ENCODE measurements around the gene CSNK2B.

DNA sequence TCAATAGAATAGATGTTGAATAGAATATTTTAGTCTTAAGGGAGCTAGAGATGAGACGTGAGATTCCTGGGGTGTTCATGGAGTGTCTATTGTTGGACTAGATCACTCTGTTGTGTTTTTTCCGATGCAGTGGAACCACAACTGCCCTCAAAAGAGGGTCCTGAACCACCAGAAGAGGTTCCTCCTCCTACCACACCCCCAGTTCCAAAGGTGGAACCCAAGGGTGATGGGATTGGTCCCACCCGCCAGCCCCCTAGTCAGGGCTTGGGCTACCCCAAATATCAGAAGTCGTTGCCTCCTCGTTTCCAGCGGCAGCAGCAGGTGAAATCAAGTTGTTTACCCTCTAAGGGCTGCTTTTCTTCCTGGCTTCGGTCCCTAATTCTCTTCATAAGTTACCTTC is 36.9 kb upstream of the CSNK2B start:
- TF ChIP-seq, protein P1, sequence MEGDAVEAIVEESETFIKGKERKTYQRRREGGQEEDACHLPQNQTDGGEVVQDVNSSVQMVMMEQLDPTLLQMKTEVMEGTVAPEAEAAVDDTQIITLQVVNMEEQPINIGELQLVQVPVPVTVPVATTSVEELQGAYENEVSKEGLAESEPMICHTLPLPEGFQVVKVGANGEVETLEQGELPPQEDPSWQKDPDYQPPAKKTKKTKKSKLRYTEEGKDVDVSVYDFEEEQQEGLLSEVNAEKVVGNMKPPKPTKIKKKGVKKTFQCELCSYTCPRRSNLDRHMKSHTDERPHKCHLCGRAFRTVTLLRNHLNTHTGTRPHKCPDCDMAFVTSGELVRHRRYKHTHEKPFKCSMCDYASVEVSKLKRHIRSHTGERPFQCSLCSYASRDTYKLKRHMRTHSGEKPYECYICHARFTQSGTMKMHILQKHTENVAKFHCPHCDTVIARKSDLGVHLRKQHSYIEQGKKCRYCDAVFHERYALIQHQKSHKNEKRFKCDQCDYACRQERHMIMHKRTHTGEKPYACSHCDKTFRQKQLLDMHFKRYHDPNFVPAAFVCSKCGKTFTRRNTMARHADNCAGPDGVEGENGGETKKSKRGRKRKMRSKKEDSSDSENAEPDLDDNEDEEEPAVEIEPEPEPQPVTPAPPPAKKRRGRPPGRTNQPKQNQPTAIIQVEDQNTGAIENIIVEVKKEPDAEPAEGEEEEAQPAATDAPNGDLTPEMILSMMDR (conservative IDR thresholded peaks at IDR 0.05; ENCODE audit: low read length), result no peak
- TF ChIP-seq EZH2phosphoT487 (IDR thresholded peaks at IDR 0.05; ENCODE audit: borderline replicate concordance, low read depth, low read length), result no peak
